GM12874 (cell line): ENCODE data around the gene WNK1.

Source experiments
- CTCF ChIP-seq: IDR thresholded peaks from 2 replicates; pipeline ENCODE4 v1.5.1; 2011; ENCODE audit warnings: low read depth, mild to moderate bottlenecking, control low read depth, low read length, moderate library complexity; ENCODE audit not compliant: insufficient read depth

The WNK1 gene

GRCh38 chr12:720231-720941 lies 32.0 kb upstream of the WNK1 start:
- no peak for TF ChIP-seq CTCF

- TF ChIP-seq CTCF: no peak
Measured at GRCh38 chr12:724194-724855, 28.1 kb upstream of the WNK1 start.

GRCh38 chr12:725076-725475 lies 27.3 kb upstream of the WNK1 start:
- TF ChIP-seq CTCF: no peak

GRCh38 chr12:726281-727140 lies 25.9 kb upstream of the WNK1 start:
- no peak for TF ChIP-seq CTCF

GRCh38 chr12:727321-727720 lies 25.1 kb upstream of the WNK1 start:
- TF ChIP-seq CTCF: no peak

- TF ChIP-seq CTCF: no peak
Measured at GRCh38 chr12:728781-729180, 23.6 kb upstream of the WNK1 start.

- TF ChIP-seq CTCF: no peak
Measured at GRCh38 chr12:729221-729620, 23.2 kb upstream of the WNK1 start.
